Thoracic aorta (tissue), 2 donors: ENCODE data around the gene PRRT2. TPM values are rescaled to one million over a fixed set of nuclear protein-coding genes. Genes with fewer than 3 reads are reported as not detected.

Experiments used
- ATAC-seq: fragments of 150-250 bp; one replicate; pipeline ENCODE4 v1.8.0; 2017; ENCODE audit warnings: low read depth; ENCODE audit not compliant: insufficient number of reproducible peaks, low FRiP score
- DNase-seq: peaks from one replicate; pipeline ENCODE4 v3.0.0-alpha.2; 2020; ENCODE audit warnings: low spot score
- H3K27ac ChIP-seq, 2 donors: fragments of 200-600 bp; sonication (generic); 1 replicate in 1 of 2; 2 replicates in 1 of 2; pipeline ENCODE4 v1.5.1; 2016; ENCODE audit warnings: mild to moderate bottlenecking in 2 of 2, moderate library complexity in 2 of 2
- H3K27me3 ChIP-seq: fragments of 200-600 bp; sonication (generic); replicated peaks from 2 replicates; pipeline ENCODE4 v1.6.0; 2016; ENCODE audit warnings: mild to moderate bottlenecking; ENCODE audit not compliant: insufficient read depth
- H3K36me3 ChIP-seq: fragments of 200-600 bp; sonication (generic); one replicate; pipeline ENCODE4 v1.5.1; 2016
- H3K4me1 ChIP-seq, 2 donors: fragments of 200-600 bp; sonication (generic); 1 replicate in 1 of 2; 2 replicates in 1 of 2; pipeline versions ENCODE4 v1.5.1 to v1.6.0; 2016; ENCODE audit warnings: low read depth in 2 of 2, mild to moderate bottlenecking in 1 of 2; ENCODE audit not compliant: control insufficient read depth in 1 of 2
- H3K4me3 ChIP-seq: fragments of 200-600 bp; sonication (generic); 2 replicates; pipeline ENCODE4 v1.5.1; 2016; ENCODE audit warnings: mild to moderate bottlenecking
- H3K9me3 ChIP-seq: fragments of 200-600 bp; sonication (generic); 2 replicates; pipeline ENCODE4 v1.5.1; 2016
- total RNA-seq, 2 donors: library from RNA; depleted of rRNA; stranded (reverse); fragments of >200 nt; gene quantifications; one replicate each; pipeline versions ENCODE4 v1.1.0 to v1.2.3, GENCODE V29; 2016
- TF ChIP-seq, protein P1 (sequence below): fragments of 200-600 bp; sonication (generic); IDR thresholded peaks from one replicate; pipeline ENCODE4 v1.5.1; 2019; ENCODE audit warnings: antibody characterized with exemption

Gene PRRT2
- total RNA-seq, 2 donors from 2014 or later = 39.4 to 40.8 TPM

DNA sequence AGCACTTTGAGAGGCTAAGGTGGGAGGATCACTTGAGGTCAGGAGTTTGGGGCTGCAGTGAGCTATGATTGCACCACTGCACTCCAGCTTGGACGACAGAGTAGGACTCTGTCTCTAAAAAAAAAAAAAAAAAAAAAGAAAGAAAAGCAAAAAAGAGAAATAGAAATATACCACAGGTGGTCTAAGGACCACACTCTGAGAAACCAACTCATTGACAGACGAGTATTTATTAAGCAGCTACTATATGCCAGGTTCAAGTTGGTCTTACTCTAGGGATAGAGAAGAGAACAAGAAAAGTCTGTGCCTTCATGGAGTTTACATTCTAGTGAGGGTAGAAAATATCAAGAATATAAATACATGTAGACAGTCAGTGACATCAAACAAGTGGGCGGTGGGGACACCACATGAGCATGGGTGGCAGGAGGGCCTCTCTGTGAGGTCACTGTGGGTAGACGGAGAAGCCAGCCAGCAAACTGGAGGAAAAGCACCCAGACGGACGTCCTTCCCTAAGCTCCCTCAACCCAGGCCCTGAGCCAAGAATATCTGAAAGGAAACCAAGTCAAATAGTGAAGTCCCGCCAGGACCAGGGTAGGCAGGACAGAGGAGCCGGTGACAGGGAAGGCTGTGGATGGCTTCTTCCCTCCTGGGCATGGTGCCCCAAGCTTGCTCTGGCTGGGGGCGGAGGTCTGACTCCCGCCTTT is 46.3 kb downstream of the PRRT2 start:
- Histone ChIP-seq H3K9me3 (no peaks in the 10 kb centered on the region), H3K4me3 (no peak overlapping the region), H3K4me1 (peaks cover 12 to 44% of the 10 kb centered on the region in 2 donors), H3K36me3 (peaks cover 6% of the 10 kb centered on the region), H3K27me3 (no peaks in the 10 kb centered on the region), H3K27ac (peak overlapping the region; percentile 50 to 53)
- TF ChIP-seq, protein P1, sequence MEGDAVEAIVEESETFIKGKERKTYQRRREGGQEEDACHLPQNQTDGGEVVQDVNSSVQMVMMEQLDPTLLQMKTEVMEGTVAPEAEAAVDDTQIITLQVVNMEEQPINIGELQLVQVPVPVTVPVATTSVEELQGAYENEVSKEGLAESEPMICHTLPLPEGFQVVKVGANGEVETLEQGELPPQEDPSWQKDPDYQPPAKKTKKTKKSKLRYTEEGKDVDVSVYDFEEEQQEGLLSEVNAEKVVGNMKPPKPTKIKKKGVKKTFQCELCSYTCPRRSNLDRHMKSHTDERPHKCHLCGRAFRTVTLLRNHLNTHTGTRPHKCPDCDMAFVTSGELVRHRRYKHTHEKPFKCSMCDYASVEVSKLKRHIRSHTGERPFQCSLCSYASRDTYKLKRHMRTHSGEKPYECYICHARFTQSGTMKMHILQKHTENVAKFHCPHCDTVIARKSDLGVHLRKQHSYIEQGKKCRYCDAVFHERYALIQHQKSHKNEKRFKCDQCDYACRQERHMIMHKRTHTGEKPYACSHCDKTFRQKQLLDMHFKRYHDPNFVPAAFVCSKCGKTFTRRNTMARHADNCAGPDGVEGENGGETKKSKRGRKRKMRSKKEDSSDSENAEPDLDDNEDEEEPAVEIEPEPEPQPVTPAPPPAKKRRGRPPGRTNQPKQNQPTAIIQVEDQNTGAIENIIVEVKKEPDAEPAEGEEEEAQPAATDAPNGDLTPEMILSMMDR = no peak
- ATAC-seq = no peak
- peak; percentile 51 for DNase-seq

DNA sequence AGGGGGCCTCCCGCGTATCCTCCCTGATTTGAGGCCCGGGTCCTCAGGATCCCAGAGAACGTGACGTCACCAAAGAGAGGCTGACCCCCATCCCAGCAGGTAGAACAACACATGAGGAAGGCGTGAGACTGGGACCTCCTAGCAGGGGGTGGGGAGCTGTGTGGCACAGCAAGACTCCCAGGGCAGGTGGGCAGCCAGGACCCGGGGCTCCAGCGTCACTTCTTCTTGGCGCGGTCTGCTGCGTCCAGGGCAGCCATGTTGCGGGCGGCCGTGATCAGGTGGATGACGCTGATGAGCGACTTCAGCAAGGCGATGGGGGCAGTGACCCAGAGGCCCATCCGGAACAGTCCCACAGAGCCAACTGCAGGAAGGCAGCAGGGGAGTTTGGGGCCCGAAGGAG is 47.0 kb downstream of the PRRT2 start:
- TF ChIP-seq, protein P1 = no peak
- H3K9me3 ChIP-seq = no peaks in the 10 kb centered on the region
- DNase-seq (no peak), ATAC-seq (no peak)
- H3K4me3 ChIP-seq = no peak overlapping the region
- peaks cover 6% of the 10 kb centered on the region for H3K36me3 ChIP-seq
- peak overlapping the region; percentile 50 to 53 for H3K27ac ChIP-seq
- peaks cover 12 to 48% of the 10 kb centered on the region in 2 donors for H3K4me1 ChIP-seq
- H3K27me3 ChIP-seq = no peaks in the 10 kb centered on the region

DNA sequence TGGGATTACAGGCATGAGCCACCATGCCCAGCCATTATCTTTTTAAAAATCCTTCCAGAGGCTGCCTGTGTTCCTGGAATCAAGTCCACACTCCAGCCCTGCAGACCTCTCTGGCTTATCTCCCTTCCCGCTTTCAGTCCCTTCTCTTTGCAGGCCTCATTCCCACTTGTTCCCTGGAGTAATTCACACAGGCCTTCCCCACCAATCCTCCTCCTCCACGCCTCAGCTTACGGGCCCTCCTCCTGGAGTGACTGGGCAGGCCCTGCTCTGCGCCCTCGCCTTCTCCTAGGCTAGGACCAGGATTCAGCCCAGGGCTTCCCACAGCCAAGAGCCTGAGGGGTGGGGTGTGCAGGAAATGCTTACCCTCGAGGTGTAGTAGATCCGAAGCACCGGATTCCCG is 48.2 kb downstream of the PRRT2 start:
- H3K4me1 ChIP-seq = peaks cover 12 to 48% of the 10 kb centered on the region in 2 donors
- H3K4me3 ChIP-seq = no peak overlapping the region
- TF ChIP-seq, protein P1 = no peak
- ATAC-seq (no peak), DNase-seq (no peak)
- no peaks in the 10 kb centered on the region for H3K27me3 ChIP-seq
- no peaks in the 10 kb centered on the region for H3K9me3 ChIP-seq
- peaks cover 6% of the 10 kb centered on the region for H3K36me3 ChIP-seq
- H3K27ac ChIP-seq = no peak overlapping the region

DNA sequence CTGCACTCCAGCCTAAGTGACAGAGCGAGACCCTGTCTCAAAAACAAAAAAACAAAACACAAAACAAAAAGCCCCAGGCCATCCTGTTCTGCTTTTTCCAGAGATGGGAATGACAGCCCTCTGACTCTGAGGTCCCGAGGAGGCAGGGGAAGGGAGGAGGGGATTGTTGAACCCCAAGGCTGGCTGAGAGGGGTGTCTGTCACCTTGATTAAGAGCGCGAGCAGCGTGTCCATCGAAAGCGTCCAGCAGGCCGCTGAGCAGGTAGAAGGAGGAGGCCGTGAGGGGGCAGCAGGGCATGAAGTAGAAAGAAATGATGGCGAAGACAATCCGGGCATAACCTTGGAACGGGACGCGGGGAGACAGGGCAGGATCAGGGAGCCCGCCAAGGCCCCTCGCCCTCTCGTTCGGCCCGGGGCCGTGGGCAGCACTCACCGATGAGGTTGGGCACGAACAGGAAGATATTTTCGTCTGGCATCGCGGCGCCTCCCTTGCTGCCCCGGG is 50.4 kb downstream of the PRRT2 start:
- peak overlapping the region; percentile 81 to 98 for H3K27ac ChIP-seq
- TF ChIP-seq, protein P1 = no peak
- no peaks in the 10 kb centered on the region for H3K9me3 ChIP-seq
- ATAC-seq (no peak), DNase-seq (no peak)
- no peaks in the 10 kb centered on the region for H3K27me3 ChIP-seq
- H3K36me3 ChIP-seq = peaks cover 6% of the 10 kb centered on the region
- H3K4me3 ChIP-seq = peak overlapping the region; percentile 99
- peaks cover 12 to 48% of the 10 kb centered on the region in 2 donors for H3K4me1 ChIP-seq

GRCh38 chr16:29862884-29863668 is 51.1 kb downstream of the PRRT2 start, which contains the start of gene CDIPT:
CDIPT (minus strand) TSS chr16:29863226; CDS start chr16:29862857, 369 bp downstream.
- TF ChIP-seq, protein P1 = peak; percentile 58
- Histone ChIP-seq H3K36me3 (peaks cover 6% of the 10 kb centered on the region), H3K4me1 (peaks cover 12 to 44% of the 10 kb centered on the region in 2 donors), H3K4me3 (peak within 1 kb of the TSS; percentile 99), H3K27ac (peak within 1 kb of the TSS; percentile 81 to 98), H3K27me3 (no peaks in the 10 kb centered on the region), H3K9me3 (no peaks in the 10 kb centered on the region)
- ATAC-seq (peak; percentile 88), DNase-seq (peak; percentile 84)
